SW480 (cell line): ENCODE results near the gene GPS2.

ENCODE experiments used
- DNase-seq: peaks from one replicate; pipeline ENCODE4 v3.0.0-alpha.2; 2016; ENCODE audit warnings: low spot score

Gene GPS2

DNA sequence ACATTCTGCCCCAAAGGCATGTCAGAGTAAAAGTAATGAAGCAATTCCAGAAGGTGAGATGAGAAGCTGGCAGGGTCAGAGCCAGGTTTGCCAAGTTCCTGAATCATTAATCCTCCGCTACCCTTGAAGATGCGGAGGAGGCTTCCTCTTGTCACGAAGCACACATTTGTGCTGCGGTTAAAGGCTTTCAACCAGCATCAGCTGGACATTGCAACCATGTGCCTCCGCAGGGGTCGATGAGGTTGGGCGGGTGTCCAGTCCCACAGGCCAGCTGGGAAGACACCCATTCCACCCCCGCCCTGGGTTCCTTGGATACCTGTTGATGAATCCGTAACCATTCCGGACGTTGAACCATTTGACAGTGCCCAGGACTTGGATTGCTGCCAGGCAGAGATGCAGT is 22.0 kb downstream of the GPS2 start:
- no peak for DNase-seq

DNA sequence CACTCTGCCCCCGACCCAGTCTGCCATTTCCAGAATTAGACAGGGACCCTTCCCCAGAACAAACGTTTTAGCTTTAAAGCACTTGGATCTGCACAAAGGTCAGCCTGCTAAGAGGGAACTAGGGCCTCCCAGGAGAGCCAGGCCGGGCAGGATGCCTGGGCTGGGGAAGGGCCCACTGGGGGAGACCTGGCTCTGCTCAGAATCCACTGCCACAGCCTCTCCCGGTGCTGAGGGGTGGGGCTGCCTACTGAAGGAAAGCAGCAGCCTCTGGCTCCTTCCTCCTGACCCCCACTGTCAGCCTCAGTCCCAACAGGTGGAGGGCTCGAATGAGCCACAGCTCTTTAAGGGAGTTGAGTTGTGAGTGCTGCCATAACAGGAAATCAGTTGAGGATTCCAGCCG is 22.4 kb downstream of the GPS2 start:
- DNase-seq = no peak

DNA sequence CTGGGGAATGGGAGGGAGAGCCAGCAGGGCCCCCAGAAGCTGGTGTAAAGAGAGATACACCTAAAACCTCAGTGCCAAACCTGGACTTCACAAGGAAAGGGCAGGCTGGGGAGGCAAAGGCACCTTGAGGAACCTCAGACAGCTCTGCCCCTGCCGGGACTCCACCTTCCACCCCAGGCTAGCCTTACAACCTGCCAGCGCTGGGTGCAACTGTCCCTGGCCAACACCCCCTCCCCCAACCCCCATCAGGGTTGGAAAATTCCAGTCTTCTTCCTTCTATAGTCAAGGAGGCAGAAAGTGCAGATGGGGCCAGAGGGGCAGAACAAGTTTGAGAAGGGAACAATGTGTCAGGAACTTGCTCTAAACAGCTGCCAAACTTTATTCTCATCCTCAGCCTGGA is 23.0 kb downstream of the GPS2 start:
- no peak for DNase-seq

DNA sequence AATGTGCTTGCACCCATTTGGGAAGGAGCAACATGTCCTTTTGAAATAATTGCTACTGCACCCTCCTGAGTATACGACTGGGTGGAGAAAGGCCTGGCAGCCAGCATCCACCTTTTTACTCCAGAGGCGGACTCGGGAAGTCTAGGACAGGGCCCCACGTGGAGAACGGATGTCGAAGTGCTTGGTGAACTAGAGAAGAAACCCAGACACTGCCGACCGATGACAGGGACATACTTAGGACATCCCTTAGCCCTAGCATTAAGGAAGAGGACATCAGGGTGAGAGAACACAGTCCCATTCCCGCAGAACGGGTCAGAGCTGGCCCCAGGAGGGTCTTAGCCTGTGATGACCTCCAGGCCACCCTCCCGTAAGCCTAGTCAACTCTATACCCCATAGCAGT is 24.5 kb downstream of the GPS2 start:
- DNase-seq = no peak

DNA sequence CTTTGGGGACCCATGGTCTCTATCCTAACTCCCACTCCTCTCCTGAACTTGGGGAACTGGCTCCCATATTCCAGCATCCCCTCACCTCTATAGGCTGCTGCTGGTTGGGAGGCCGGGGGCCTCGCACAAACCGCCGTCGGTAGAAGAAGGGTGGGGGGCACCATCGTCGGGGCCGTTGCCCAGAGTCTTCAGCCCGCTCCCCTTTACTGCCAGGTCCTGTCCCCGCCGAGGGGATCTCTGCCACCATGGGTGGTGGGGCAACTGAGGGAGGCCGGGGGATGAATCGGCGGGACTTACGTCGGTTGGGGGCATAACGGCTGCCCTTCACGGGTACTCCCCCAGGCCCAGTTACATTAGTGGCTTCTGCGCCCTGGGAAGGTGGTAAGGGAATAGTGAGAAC is 25.0 kb downstream of the GPS2 start:
- no peak for DNase-seq

DNA sequence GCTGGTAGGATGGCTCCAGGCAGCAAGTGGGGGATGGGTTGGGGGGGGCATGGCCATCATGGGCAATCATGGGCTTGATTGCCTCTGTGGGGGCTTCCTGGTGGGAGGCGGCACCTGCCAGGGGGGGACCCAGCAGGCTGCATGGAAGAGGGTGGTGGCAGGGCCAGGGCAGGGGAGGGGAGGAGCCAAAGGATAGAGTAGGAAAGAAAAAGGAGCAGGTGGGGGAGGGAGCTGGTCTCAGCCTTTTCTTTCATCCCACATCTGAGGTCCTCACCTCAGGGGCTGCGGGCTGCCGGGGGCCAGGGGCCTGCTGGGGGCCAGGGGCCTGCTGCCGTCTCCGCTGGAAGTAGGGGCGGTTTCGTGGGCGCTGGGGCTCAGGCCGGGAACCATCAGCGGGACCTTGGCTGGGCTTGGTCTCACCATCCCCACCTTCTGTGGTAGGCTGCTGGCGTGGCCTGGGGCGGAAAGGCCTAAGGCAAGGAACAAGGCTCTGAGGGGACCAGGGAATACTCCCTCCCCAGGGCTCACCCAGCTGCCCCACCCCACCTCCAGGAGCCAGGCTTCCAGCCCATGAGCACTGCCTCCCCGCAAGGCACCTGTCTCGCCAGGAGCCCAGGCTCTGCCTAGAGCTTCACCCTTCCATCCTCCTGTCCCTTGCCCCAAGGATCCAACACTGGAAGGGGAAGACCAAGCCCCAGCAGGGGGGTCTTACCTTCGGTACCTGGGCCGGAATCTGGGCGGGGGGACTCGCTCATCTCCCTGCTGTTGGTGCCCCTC is 25.7 kb downstream of the GPS2 start:
- no peak for DNase-seq

DNA sequence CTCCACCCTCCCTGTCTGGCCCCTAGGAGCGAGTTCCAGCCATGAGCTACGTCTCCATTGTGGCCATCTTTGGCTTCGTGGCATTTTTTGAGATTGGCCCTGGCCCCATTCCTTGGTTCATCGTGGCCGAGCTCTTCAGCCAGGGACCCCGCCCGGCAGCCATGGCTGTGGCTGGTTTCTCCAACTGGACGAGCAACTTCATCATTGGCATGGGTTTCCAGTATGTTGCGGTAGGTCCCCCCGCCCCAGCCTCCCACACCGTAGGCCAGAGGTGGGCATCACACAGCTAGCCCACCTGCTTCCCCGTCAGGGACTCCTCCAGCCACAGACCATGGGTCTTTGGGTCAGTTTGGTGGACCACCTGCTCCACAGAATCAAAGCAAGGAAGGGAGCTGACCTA is 29.5 kb downstream of the GPS2 start:
- no peak for DNase-seq

DNA sequence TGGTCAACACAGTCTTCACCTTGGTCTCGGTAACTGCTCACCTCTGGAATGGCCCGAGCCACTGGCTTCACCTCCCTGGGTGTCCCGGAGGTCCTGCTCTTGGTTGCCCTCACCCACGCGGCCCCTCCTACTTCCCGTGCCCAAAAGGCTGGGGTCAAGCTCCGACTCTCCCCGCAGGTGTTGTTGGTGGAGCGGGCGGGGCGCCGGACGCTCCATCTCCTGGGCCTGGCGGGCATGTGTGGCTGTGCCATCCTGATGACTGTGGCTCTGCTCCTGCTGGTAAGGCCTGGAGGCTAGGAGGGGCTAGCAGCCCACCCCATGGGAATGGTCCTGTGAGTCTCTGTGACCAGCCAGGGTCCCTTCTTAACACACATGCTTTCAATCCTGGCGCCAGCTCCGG is 30.2 kb downstream of the GPS2 start:
- DNase-seq = no peak

DNA sequence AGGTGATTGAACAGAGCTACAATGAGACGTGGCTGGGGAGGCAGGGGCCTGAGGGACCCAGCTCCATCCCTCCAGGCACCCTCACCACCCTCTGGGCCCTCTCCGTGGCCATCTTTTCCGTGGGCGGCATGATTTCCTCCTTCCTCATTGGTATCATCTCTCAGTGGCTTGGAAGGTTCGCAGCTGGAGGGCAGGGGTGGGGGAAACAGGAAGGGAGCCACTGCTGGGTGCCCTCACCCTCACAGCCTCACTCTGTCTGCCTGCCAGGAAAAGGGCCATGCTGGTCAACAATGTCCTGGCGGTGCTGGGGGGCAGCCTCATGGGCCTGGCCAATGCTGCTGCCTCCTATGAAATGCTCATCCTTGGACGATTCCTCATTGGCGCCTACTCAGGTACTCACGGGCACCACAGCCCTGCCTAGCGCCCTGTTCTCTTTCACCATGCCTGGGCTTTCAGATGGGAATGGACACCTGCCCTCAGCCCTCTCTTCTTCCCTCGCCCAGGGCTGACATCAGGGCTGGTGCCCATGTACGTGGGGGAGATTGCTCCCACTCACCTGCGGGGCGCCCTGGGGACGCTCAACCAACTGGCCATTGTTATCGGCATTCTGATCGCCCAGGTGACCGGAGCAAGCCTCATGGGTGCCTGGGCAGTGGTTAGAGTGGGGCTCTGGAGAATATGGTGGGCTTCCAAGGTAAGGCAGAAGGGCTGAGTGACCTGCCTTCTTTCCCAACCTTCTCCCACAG is 31.5 kb downstream of the GPS2 start:
- no peak for DNase-seq

DNA sequence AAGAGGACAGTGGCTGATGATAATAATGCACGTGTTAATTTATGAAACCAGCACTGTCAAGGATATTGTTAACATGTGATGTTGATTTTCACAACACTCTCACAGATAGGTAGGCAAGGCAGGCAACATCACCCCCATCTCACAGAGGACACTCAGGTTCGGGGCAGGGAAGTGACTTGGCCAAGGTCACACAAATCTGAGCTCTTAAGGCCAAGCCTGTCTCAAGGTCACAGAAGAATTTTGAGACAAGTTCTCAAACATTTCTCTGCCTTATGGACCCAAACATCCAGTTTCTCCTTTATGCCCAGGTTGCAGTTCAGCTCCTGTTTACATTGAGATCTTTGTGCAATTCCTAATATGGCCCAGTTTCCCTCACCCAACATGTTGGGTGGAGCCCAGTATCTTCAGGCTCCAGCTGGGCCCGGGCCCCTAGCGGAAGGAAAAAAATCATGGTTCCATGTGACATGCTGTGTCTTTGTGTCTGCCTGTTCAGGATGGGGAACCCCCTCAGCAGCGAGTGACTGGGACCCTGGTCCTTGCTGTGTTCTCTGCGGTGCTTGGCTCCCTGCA is 32.3 kb downstream of the GPS2 start:
- no peak for DNase-seq

DNA sequence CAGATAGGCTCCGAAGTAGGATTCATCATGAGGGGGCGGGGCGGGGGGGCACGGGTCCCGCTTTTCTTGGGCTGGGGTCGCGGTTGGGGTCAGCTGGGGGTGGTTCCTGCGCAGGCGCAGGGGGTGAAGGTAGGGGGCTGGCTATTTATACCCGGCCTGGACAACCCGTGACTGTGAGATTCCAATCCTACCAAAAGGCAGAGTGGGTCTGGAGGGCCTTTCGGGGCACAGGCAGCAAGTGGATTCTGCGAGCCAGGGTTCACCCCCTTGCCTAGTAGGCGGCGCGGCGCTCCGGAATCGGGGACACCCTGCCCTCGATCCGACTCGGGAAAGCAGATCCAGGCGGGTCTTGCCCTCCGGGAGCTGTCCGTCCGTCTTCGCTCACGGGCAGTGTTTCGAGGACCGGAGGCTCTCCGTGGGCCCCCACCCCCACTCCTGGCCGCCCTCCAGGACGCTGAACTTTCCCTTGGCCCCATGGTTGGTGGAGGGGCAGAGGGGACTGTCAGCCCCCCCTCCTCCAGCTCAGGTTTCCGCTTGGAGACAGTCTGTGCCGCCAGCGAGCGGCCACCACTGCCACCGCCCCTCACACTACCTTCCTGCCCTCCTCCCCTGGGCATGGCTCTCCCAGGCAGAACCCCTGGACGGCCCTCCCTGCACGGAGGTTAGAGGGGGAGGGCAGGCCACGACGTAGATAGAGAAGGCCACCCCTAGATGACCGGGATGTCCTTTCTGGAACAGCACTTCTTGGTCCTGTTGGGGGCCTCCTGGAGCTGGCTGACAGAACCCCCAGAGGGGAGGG is 33.0 kb downstream of the GPS2 start:
- DNase-seq = no peak

DNA sequence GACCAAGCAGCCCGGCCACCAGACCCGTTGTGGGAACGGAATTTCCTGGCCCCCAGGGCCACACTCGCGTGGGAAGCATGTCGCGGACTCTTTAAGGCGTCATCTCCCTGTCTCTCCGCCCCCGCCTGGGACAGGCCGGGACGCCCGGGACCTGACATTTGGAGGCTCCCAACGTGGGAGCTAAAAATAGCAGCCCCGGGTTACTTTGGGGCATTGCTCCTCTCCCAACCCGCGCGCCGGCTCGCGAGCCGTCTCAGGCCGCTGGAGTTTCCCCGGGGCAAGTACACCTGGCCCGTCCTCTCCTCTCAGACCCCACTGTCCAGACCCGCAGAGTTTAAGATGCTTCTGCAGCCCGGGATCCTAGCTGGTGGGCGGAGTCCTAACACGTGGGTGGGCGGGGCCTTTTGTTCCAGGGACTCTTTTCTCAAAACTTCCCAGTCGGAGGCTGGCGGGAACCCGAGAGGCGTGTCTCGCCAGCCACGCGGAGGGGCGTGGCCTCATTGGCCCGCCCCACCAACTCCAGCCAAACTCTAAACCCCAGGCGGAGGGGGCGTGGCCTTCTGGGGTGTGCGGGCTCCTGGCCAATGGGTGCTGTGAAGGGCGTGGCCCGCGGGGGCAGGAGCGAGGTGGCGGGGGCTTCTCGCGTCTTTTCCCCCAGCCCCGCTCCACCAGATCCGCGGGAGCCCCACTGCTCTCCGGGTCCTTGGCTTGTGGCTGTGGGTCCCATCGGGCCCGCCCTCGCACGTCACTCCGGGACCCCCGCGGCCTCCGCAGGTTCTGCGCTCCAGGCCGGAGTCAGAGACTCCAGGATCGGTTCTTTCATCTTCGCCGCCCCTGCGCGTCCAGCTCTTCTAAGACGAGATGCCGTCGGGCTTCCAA is 33.8 kb downstream of the GPS2 start, which contains the start of gene SLC2A4:
Gene SLC2A4, plus strand, starts transcription at position 645 of the 879 bp plus-strand sequence. Its CDS starts 217 bp downstream, at position 862.
- peak; percentile 94 for DNase-seq

DNA sequence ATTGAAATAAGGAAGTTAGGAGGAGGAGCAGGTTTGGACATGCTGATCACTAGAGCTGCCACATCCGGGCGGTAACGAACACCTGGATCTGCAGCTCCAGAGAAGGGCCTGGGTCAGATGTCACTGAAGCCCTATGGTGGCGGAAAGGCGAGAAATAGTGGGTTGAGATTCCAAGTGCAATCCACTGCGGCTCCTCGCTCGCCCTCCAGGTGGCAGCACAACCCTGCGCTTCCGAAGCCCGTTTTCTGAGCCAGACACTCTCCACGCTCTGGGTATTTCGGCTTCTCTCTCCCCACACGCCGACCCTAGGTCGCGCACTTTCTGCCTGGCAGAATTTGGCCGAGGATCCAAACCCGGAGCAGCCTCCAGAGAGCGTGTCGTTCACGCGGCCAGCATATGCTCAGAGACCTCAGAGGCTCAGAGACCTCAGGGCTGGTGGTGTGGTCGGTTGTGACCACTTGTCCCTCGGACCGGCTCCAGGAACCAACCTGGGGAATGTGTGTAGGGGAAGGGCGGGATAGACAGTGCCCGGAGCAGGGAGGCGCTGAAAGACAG is 34.6 kb downstream of the GPS2 start:
- DNase-seq = peak; percentile 90

DNA sequence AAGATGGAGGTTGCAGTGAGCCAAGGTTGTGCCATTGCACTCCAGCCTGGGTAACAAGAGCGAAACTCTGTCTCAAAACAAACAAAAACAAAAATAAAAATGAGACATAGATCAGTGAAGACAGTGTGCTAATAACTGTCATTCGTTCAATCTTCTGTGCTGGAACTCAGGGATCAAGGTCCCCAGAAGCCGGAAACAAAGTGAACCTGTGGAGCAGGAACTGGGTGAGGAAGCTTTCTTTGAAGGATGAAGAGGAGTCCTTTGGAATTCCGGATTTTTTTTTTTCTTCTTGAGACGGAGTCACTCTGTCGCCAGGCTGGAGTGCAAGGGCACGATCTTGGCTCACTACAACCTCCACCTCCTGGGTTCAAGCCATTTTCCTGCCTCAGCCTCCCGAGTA is 35.7 kb downstream of the GPS2 start:
- DNase-seq = no peak

DNA sequence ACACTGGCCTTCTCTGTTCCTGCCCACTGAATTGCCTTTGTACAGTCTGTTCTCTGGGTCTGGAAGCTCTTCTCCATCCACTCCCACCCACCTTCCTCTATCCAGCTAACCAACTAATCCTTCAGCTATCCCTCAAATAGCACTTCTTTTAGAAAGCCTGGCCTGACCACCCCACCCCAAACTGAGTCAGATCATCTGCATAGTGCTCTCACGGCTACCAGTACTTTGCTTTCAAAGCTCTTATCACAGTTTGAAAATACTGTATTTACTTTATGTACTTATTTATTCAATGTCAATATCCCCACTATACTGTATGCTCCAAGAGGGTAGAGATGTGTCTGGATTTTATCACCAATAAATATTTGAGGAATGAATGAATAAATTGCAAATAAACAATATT is 48.4 kb downstream of the GPS2 start:
- no peak for DNase-seq

DNA sequence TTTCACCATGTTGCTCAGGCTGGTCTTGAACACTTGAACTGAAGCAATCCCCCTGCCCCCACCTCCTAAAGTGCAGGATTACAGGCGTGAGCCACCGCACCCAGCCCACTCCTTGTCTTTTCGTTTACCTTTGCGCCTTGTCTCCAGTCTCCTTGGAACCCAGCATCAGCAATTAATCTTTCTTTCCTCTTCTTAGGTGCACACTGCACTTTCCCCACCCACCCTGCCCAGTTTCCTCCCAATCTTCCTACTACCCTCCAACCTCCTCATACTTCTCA is 51.4 kb downstream of the GPS2 start:
- DNase-seq = no peak

DNA sequence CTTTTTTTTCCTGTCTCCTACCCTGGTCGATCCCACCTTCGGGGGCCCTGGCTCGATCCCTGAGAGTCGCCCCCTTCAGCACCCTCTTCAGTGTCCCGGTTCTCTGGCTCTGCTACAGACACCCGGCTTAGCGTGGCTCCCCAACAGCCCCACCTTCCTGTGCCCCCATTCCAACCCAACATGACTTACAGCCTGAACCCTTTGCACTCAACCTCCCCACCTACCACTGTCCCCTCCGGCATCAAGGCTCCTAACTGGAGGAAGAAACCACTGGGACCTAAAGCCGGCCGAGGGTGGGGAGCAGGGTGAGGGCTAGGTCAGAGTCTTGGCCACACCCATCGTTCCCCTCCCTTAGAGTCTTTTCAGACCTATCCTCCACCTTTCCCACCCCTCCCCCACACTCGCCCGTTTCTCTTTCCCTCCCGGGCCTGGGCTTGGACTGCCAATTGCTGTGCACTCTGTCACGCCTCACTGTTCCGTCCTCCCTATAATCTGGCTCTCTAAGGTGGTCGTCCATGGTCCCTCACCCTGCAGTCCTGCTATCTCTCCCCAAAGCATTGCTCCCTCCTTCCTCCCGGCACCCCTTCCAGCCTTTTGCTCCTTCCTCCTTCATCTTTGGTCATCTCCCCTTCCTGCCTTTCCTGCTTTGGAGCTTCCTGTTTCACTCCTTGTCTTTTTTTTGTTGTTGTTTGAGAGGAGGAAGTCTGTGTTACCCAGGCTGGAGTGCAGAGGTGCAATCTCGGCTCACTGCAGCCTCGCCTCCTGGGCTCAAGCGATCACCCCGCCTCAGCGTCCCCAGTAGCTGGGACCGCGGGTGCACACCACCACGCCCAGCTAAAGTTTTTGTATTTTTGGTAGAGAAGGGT is 52.0 kb downstream of the GPS2 start:
- DNase-seq = peak; percentile 74
